Inflammatory macrophage treated with lipopolysaccharide for 1 hour (primary cell): ENCODE results near the gene DDX39A.
A peak's percentile ranks its signal among the peaks of the same experiment; 100 is the strongest.
"Not testable (repeated sequence)": the region's sequence is repeated elsewhere in the genome, so short reads cannot be mapped to it uniquely, and the experiment has no call there.

Experiments
- DNase-seq, 2 donors: peaks; one replicate each; pipeline ENCODE4 v3.0.0-alpha.2; 2020 to 2022

Gene DDX39A

DNA sequence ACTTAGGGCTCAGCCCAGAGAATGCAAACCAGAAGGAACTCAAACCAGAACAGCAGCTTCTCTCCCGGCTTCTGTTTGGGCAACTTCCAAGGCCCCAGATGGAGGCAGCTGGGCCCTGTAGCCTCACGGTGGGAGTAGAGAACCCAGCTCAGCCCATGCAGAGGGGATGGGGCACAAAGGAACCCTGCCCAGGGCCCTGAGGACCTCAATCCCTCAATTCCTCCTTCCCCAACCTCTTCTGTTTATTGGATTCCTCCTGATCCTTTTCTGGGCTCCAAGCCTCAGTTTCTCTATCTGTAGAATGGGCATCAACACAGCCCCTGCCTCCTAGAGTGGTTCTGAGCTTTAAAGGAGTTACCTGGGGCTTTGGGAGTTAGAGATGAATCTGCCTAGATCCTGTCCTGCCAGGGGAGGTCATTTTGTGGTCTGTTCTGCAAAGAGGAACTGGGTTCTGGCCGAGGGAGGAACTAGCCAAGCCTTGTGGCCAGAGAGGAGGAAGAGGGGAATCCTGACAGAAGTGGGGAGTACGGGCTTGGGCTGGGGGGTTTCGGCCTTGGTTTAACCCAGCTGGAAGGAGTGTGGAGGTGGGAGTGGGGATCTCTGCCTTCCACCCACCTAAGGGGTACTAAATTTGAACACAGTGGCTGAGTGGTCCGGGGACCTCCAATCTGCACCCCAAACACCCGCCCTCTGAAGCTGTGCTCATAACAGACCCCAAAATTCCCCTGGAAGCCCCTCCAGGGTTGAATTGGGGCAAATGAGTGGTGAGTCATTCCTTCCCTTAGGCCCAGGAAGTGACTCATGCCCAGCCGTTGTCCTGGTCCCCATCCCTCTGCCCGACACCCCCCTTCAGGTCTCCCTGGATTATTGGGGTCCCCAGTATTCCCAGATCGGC lies 35.2 kb downstream of the DDX39A start:
- DNase-seq, result peak; percentile 86 to 93

DNA sequence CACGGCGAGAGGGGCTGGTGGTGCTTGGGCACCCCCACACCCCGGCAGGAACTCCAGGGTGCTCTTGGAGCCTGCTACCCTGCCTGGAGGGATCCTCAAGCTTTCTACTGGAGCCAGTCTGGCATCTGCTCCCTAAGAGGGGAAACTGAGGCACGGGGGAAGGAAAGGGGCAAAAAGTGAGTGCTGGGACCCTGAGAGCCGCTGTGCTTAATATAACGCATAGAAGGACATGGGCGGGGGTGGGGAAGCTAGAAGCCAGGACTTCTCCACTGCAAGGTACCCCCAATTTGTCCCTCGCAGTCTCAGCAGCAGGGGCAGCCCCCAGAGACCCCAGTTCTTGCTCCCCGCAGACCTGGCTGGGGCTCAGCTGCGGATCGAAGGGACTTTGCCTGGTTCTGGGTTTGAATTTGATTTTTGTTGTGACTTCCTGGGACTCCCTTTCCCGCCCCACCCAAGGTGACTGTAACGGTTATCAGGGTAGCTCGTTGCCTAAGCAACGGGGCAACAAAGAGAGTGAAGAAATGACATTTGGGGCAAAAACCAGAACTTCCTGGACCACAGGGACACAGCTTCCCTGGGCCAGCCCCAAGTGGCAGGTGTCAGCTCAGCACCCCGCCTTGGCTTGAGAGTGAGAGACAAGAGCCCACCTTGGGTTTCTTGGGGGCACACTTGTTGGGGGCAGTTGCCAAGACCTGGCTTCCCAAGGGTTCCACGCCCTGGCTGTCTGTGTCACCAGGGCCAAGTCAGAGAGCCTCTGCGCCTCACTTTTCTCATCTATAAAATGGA lies 37.3 kb downstream of the DDX39A start:
- peak; percentile 72 to 85 for DNase-seq

DNA sequence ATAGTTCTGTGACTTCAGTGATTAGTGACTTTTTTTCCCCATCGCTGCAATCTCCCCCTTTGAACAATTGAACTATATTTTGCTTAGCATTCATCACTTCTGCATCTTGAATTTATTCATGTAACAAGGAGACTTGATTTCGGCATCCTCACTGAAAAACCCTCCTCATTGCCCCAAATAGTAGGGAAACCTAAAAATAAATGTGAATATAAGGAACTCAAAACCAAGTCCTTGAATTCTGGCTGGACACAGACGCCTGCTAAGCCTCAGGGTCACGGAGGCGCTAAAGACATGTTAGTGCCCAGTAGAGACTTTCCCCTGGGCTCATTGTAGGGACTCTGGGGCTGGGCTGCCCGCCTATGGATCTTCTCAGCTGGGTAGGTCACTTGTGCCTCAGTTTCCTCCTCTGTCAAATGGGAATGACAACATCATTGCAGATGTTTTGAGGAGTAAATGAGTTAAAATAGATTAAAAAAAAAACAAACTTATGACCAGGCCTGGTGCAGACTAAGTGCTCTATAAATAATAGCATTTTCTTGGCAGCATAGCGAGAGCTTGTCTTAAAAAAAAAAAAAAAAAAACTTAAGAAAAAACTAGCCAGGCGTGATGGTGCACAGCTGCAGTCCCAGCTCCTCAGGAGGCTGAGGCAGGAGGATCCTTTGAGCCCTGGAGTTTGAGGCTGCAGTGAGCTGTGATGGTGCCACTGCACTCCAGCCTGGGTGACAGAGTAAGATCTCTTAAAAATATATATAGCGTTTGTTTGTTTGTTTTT lies 39.7 kb downstream of the DDX39A start:
- DNase-seq, result no peak

DNA sequence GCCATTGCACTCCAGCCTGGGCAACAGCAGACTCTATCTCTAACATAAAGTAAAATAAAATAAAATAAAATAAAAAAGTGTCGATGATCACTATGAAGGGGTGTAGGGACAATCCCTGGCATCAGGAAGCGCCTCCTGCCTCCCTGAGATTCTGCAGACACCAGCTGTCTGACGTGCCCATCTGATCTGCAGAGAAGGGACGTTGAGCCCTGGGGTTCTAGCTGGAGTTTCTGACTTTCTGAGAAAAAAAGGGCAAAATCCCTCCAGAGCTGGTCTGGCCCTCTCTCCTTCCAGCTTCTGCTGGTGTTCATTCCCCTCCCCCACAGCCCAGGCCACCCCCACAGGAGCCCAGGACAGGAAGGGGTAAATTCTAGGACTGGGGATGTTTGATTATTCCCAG lies 40.3 kb downstream of the DDX39A start:
- DNase-seq, result no peak

DNA sequence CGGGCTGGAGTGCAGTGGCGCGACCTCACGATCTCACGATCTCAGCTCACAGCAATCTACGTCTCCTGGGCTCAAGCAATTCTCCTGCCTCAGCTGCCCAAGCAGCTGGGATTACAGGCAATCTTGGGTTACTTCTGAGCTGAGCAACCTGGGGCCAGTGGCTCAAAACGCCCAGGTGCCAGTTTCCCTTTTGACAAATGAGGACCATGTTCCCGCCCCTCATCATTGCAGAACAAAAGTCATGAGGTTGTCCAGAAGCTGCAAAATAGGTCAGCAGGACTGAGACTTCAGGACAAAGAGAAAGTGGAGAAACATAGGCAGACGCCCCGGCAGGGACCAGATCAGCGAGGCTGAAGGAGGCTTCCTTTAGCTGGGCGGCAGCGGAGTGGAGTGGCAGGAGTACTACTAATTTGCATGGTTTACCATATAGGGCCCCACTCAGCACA lies 41.2 kb downstream of the DDX39A start:
- peak in 1 of 2 donors; percentile 59 for DNase-seq

DNA sequence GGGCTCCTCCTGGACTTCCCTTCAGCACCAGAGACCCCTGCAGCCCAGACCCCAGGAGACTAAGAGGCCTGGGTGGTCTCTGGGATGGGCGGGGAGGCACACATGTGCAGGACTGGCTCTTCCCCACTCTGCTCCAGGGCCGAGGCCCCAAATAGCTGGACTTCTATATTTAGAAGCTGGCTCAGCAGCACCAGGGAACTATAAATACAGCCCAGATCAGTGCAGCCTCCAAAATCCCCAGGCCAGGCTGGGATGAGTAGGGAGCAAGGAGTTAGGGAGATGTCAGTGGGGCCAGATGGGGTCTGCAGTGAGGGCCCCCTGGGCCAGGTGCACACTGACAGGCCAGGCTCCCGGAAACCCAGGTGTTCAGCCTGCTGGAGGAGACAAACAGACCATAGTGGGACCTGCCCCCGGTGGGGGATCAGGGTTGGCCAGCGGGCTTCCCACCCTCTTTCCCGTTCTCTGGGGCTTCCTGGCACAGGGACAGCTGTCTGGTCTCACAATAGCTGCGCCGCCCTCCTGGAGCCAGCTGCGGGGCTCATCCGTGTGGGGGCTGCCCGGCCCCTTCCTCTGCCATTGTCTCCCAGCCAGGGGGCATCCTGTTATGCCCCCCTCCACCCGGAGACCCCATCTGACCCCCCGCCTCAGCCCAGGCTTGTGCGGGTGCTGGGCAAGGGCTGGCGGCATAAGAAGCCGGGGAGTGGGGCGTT lies 43.4 kb downstream of the DDX39A start:
- DNase-seq, result peak; percentile 59 to 79

DNA sequence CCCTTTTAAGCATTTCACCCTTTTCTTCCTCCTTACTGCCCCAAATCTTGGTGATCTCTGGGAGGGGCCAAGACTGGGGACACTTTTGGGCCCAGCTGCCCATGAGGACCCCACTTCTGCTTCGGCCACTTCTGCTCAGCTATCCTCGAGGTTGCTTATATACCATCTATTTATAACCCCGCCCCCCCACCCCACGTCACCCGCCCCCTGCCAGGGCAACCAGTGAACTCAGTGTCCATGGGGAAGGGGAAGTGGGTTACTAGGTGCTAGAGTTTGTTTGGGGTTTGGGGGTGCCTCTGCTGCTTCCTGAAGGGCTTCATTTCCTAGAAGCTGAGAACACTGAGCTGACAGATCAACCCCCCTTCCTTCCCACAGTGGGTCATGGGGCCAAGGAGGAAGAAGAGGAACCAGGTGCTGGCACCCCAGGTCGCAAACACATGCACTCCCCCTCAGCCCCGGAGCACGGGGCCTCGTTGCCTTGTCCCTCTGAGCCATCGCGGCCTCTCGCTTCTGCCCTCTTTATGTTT lies 44.0 kb downstream of the DDX39A start:
- peak; percentile 77 to 88 for DNase-seq

DNA sequence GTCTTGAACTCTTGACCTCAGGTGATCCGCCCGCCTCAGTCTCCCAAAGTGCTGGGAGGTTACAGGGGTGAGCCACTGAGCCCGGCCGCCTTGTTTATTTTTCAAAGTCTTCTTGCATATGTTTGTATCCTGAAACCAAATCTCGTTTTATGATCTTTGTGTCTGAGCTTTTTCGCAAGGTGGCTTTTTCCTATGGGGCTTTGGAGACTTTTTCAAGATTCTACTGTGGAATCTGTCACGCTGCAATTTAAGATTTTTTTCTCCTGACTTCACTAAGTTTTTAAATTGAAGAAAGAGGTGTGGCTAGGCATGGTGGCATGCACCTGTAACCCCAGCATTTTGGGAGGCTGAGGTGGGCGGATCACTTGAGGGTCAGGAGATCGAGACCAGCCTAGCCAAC lies 44.8 kb downstream of the DDX39A start:
- not testable (repeated sequence) for DNase-seq

DNA sequence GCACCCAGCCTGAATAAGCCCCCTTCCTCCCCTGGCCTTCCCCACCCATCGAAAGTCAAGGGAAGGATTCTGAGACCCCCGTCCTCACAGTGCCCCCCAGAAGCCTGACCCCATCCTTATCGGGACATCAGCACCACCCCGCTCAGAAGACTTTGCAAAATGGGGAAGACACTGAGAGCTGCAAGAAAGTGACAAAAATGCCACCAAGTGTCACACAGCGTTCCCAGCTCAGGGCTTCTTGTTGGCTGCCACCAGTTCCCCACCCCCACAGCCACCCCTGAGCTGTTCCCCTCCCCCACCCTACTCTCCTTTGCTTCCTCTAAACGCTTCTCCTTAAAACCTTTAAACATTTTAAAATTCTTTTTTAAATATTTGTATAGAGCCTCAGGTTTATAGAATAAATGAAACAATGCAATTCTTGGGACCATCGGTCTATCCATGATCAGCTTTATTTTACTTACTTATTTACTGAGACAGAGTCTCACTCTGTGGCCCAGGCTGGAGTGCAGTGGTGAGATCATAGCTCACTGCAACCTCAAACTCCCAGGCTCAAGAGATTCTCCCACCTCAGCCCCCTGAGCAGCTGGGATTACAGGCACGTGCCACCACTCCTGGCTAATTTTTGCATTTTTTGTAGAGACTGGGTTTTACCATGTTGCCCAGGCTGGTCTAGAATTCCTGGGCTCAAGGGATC lies 46.6 kb downstream of the DDX39A start:
- peak; percentile 54 to 66 for DNase-seq

DNA sequence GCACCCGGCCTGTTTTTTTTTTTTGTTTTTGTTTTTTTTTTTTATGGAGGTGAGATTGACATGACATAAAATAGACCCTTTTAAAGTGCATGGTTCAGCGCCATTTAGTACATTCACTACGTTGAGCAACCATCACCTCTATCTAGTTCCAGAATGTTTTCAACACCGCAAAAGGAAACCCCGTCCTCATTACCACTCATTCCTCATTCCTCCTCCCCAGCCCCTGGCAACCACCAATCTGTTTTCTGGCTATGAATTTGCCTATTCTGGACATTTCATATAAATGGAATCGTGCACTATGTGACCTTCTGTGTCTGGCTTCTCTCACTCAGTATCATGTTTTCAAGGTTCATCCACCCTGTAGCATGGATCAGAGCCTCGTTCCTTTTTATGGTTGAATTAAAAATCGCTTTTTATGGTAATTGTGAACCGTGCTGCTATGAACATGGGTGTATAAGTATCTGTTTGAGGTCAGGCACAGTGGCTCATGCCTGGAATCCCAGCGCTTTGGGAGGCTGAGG lies 47.8 kb downstream of the DDX39A start:
- no peak for DNase-seq

DNA sequence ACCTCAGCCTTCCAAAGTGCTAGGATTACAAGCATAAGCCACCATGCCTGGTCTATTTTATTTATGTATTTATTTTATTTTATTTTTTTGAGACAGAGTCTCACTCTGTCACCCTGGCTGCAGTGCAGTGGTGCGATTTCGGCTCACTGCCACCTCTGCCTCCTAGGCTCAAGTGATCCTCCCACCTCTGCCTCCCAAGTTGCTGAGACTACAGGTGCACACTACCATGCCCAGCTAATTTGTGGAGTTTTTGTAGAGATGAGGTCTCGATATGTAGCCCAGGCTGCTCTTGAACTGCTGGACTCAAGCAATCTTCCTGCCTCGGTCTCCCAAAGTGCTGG lies 48.2 kb downstream of the DDX39A start:
- no peak for DNase-seq

DNA sequence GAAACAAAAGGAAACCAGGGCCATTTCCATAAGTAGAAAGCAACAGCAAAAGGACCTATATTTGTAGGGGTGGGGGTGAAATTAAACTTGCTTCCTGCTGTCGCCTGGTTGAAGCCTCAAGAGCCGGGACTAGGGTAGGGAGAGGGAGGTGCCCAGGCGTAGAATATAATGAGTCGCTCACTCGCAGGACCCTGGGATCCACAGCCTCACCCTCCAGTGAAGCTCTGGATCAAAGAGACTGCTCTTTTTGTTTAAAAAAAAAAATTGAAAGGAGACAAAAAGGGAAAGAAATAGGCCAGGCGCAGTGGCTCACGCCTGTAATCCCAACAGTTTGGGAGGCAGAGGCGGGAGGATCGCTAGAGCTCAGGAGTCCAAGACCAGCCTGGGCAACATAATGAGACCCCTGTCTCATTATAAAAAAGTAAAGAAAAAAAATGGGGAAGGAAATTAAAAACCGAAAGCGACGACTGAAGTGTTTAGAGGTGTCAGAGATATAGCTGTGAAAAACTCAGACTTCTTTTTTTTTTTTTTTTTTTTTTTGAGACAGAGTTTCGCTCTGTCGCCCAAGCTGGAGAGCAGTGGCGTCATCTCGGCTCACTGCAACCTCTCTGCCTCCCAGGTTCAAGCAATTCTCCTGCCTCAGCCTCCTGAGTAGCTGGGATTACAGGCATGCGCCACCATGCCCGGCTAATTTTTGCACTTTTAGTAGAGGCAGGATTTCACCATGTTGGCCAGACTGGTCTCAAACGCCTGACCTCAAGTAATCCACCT lies 48.8 kb downstream of the DDX39A start:
- DNase-seq, result peak; percentile 68 to 71

DNA sequence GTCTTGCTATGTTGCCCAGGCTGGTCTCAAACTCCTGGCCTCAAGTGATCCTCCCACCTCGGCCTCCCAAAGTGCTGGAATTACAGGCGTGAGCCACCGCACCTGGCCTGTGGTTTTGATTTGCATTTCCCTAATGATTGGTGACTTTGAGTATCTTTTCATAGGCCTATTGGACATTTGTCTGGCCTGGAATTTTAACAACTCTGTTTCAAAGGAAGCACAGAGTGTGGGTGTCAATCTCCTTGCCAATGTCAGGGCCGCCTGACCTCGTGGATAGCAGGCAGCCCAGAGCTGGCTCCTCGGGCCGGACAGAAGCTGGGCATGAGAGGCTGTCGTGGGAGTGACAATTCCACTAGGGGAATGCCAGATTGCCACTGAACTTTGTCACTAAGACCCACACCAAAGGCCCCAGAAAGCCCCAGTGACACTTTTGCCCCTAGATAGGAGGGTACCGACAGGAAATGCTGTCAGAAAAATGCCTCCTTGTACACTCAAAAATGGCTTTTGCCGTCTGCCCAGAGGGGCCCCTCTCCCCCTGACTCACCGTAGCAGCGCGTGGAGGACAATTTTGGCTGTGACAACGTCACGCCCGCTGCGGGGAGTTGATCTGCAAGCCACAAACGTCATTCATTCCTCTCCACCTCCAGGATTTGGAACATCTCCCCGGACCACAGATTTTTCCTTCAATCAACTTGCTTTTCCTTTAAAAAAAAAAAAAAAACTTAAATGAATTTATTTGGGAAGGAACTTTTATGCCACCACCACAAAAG lies 49.6 kb downstream of the DDX39A start:
- peak; percentile 77 to 97 for DNase-seq

DNA sequence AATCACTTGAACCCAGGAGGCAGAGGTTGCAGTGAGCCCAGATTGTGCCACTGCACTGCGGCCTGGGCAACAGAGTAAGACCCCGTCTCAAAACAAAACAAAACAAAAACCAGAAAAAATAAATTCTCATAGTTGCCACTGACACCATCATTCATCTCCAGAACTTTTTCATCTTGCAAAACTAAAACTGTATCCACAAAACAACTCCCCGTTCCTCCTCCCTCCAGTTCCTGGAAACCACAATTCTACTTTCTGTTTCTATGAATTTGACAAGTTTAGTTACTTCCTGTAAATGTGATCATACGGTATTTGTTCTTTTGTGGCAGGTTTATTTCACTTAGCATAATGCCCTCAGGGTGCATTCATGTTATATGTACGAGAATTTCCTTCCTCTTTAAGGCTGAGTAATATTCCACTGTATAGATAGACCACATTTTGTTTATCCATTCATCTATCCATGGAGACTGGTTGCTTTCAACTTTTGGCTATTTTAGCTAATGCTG lies 51.1 kb downstream of the DDX39A start:
- peak; percentile 85 to 92 for DNase-seq

DNA sequence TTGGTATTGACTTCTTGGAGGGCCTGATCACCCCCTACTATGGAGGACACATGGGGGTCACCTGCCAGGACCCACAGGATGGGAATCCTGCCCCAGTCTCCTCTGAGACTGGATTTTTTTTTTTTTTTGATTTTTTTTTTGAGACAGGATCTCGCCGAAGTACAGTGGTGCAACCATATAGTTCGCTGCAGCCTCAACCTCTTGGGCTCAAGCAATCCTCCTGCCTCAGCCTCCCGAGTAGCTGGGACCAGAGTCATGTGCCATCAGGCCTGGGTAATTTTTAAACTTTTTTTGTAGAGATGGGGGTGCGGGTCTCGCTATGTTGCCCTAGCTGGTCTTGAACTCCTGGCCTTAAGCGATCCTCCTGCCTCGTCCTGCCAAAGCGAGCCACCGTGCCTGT lies 52.1 kb downstream of the DDX39A start:
- DNase-seq, result no peak

DNA sequence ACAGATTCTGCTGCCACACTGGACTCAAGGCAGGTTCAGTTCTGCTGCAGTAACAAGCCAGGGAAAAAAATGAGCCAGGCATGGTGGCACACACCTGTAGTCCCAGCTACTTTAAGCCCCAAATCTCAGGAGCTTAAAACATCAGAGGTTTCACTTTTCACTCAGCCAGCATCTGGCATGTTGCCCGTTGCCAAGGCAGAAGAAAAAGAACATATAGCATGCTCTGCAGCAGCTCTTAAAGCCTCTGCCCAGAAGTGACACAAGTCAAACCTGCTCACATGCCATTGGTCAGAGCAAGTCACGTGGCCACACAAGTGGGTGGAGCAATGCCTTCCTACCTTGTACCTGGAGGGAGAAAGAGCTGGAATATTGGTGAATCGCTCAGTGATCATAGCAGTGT lies 52.6 kb downstream of the DDX39A start:
- DNase-seq, result peak; percentile 66 to 76

DNA sequence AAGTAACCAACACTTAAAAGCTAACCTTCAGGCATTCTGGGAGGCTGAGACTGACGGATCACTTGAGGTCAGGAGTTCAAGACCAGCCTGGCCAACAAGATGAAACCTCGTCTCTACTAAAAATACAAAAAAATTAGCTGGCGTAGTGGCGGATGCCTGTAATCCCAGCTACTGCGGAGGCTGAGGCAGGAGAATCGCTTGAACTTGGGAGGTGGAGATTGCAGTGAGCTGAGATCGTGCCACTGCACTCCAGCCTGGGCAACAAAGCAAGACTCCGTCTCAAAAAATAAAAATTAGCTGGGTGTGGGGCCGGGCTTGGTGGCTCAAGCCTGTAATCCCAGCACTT lies 55.1 kb downstream of the DDX39A start:
- not testable (repeated sequence) for DNase-seq

DNA sequence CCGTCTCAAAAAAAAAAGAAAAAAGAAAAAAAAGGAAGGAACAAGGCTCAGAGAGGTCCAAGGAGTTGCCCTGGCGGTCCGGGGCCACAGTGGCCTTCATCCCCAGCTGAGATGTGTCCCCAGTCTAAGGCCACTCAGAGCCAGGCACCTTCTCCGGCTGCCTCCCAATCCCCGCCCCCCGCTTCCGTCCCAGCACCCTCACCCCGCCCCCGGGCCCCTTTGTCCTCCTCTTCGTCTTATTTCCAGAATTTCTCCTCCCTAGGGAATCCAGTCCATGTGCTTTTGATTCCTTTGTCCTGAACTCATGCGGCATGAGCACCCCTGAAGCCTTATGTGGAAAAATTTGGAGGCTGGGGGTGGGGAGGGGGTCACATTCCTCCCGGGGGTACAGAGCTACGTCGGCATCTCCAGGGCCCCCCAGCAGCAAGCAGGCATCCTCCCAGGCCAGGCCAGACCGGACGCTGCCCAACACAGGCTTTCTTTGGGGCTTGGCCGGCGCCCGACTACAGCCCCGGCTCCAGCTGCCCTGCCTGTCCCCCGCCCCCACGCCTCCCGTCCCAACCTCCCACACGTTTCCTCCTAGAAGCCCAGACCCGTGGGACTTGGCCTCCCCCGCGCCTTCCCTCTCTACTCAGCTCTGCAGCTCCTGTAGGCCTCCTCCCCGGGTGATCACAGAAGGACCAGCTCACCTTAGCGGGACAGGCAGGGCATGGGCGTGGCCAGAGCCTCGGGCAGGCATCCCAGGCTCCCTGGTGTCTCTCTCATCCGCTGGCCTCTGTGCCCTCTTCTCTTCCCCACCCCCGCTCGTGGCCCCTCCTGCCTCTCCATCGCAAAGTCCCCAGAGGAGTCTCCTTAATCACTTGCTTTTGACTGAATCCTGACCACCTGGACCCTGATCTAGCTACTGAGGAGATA lies 55.7 kb downstream of the DDX39A start:
- DNase-seq, result peak; percentile 48 to 54

DNA sequence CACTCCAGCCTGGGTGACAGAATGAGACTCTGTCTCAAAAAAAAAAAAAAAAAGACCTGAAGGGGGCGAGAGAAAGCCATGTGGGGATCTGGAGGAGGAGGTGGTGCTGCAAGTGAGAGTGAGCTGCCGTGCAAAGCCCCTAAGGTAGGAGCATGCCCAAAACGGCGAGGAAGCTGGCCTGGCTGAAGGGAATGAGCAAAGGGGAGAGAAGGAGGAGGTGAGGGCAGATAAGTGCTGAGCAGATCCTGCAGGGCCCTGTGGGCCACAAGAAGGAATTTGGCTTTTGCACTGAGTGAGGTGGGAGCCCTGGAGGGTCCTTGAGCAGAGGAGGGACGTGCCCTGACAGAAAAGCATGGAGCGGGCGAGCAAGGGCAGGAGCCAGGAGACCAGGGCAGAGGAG lies 57.3 kb downstream of the DDX39A start:
- no peak for DNase-seq
